Sigmoid colon (tissue), 4 donors: Measurements from ENCODE around the gene HDX.

Experiments used
- CTCF ChIP-seq, 4 experiments: fragments of 450-650 bp in 3 of 4; fragments of 200-600 bp in 1 of 4; IDR thresholded peaks; one replicate each; pipeline ENCODE4 v1.5.1; 2016 to 2019; ENCODE audit warnings: antibody characterized with exemption in 4 of 4, mild to moderate bottlenecking in 3 of 4, moderate library complexity in 2 of 4
- EP300 ChIP-seq, 4 donors: sonication (generic); formaldehyde crosslinking; IDR thresholded peaks; one replicate each; pipeline ENCODE4 v1.6.1; 2017; ENCODE audit warnings: antibody characterized with exemption in 4 of 4
- POLR2A ChIP-seq, 2 donors: fragments of 450-650 bp; IDR thresholded peaks; one replicate each; pipeline ENCODE4 v1.6.1; 2016; ENCODE audit warnings: antibody characterized with exemption in 2 of 2, mild to moderate bottlenecking in 2 of 2, moderate library complexity in 2 of 2

- TF ChIP-seq CTCF (IDR thresholded peaks at IDR 0.05) (no peak), EP300 (IDR thresholded peaks at IDR 0.05) (no peak), POLR2A (IDR thresholded peaks at IDR 0.05) (no peak)
These were observed 161.3 kb downstream of the HDX start for GRCh38 chrX:84340968-84341367.
